Heart right ventricle (tissue), 16 donors: ENCODE measurements around the gene RHBDD2. TPM values are rescaled to one million over a fixed set of nuclear protein-coding genes. Genes with fewer than 3 reads are reported as not detected.
"Not testable (repeated sequence)": the region's sequence is repeated elsewhere in the genome, so short reads cannot be mapped to it uniquely, and the experiment has no call there.

Experiments used
- ATAC-seq, 8 donors: fragments of 200-7000 bp; cut with Tn5 transposase; one replicate each; pipeline ENCODE4 v1.9.1; 2020; ENCODE audit warnings: mild to moderate bottlenecking in 8 of 8, moderate library complexity in 8 of 8, moderate number of reproducible peaks in 1 of 8
- DNase-seq, 2 donors: peaks; one replicate each; pipeline ENCODE4 v3.0.0-alpha.2; 2020
- H3K27ac ChIP-seq, 10 donors: fragments of 200-600 bp; sonication (generic) in 2 of 10; one replicate each; pipeline versions ENCODE4 v1.5.0 to v1.8.0; 2020 to 2022; ENCODE audit warnings: mild to moderate bottlenecking in 3 of 10
- H3K27me3 ChIP-seq, 7 donors: fragments of 200-600 bp; one replicate each; pipeline ENCODE4 v1.8.0; 2021 to 2022; ENCODE audit warnings: mild to moderate bottlenecking in 2 of 7
- H3K36me3 ChIP-seq, 9 donors: fragments of 200-600 bp; sonication (generic) in 1 of 9; one replicate each; pipeline versions ENCODE4 v1.5.0 to v1.8.0; 2020 to 2022; ENCODE audit warnings: mild to moderate bottlenecking in 2 of 9
- H3K4me1 ChIP-seq, 9 donors: fragments of 200-600 bp; sonication (generic) in 1 of 9; one replicate each; pipeline versions ENCODE4 v1.5.0 to v1.8.0; 2020 to 2022; ENCODE audit warnings: mild to moderate bottlenecking in 4 of 9
- H3K4me3 ChIP-seq, 10 donors: fragments of 200-600 bp; sonication (generic) in 2 of 10; one replicate each; pipeline versions ENCODE4 v1.5.0 to v1.8.0; 2020 to 2022; ENCODE audit warnings: mild to moderate bottlenecking in 7 of 10, moderate library complexity in 2 of 10
- H3K9me3 ChIP-seq, 11 donors: fragments of 200-600 bp in 10 of 11; sonication (generic) in 2 of 11; one replicate each; pipeline versions ENCODE4 v1.5.0 to v1.8.0; 2013 to 2022; ENCODE audit warnings: mild to moderate bottlenecking in 2 of 11, control low read depth in 1 of 11, moderate library complexity in 1 of 11
- WGBS, 2 donors: extraction: QIAGEN DNeasy Blood & Tissue Kit; methylation state at CpG; one replicate each; pipeline ENCODE4 v1.1.7; 2013; ENCODE audit warnings: inconsistent platforms in 1 of 2; 5-methylcytosine and 5-hydroxymethylcytosine counted together
- intact Hi-C, 10 donors: fragments of 100-400 bp; cut with DNase I; formaldehyde crosslinking; loops; one replicate each; pipeline versions ENCODE4 v1.11.1 to v1.14.2; 2022
- polyA plus RNA-seq, 2 donors: library from polyadenylated mRNA; stranded (reverse); fragments of 200-250 nt; gene quantifications; one replicate each; pipeline ENCODE4 v1.2.3, GENCODE V29; 2013
- total RNA-seq, 10 donors: library from RNA; stranded (reverse); fragmentation: NEBNext Ultra II Directional in 3 of 10; extraction: Animal tissue kit (Norgen Biotek cat#: 25700) in 3 of 10; gene quantifications; one replicate each; pipeline versions ENCODE4 v1.2.1 to v1.2.4, GENCODE V29; 2021 to 2023
- TF ChIP-seq, protein P1 (sequence below), 9 donors: fragments of 200-600 bp; sonication (generic) in 2 of 9; IDR thresholded peaks; one replicate each; pipeline versions ENCODE4 v1.5.0 to v1.8.0; 2021 to 2022; ENCODE audit warnings: antibody characterized with exemption in 9 of 9, mild to moderate bottlenecking in 5 of 9, moderate library complexity in 1 of 9
- donor health status: Arrhythmogenic right ventricular cardiomyopathy.
- donor health status: ischemic (EF 13 %, LVEDD 7.1; RV severe dilation, severe dysfunction).
- donor health status: healthy with polysubstance abuse.
- donor health status: DM: no; HTN: yes; CAD: no.
- donor health status: DM: no; HTN: no; CAD: no.
- donor health status: ischemic (EF 25% LVEDD 6.9; RV normal size, moderate dysfunction).
- donor health status: ischemic (EF 25% LVEDD 5.7; RV mildly dilated, moderate dysfunction).
- donor health status: healthy.
- donor health status: DM: yes; HTN: yes; CAD: no.
- donor health status: Ischemic cardiomyopathy.
- donor health status: ischemic (EF 35%, LVEDD 5.7; RV mildly dilated, moderate dysfunction).
- donor health status: nonischemic (EF 11% LVEDD 7.7; RV severe dilation, severe dysfunction).
- donor health status: DM: yes; HTN: yes; CAD: no.
- donor health status: PGD.
- donor health status: ischemic (EF 29% LVEDD 5.4; RV normal size, mild dysfunction).
- donor health status: nonischemic (EF 23%, LVEDD 6.1; RV moderate dilation, normal function).

Gene RHBDD2
- total and polyA plus RNA-seq, 12 donors, result 20.8 to 48.1 (median 28.8) TPM

DNA sequence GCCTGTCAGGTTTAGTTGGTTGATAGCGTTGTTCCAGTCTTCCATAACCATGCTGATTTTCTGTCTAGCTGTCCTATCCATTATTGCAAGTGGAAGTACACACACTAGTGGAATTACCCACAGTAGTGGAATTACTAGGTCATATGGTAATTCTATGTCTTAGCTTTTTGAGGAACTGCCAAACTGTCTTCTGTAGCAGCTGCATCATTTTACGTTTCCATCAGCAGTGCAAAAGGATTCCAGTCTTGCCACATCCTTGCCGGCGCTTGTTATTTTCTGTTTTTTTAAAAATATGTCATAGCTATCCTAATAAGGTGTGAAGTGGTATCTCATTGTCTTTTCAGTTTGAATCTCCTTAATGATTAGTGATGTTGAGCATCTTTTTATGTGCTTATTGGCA, 17.2 kb upstream of the RHBDD2 start:
- DNase-seq (no peak), ATAC-seq (peak in 7 of 8 donors; percentile 48 to 79 (median 69))
- no peaks in the 10 kb centered on the region for H3K36me3 ChIP-seq
- H3K4me1 ChIP-seq, result peaks cover 0 to 35% (median 5%) of the 10 kb centered on the region in 9 donors
- 58 to 68% methylated on average over 4 of the region's 4 CpGs for WGBS, 2 donors
- peak overlapping the region in 5 of 10 donors; percentile 43 to 76 (median 64) for H3K27ac ChIP-seq
- TF ChIP-seq, protein P1, sequence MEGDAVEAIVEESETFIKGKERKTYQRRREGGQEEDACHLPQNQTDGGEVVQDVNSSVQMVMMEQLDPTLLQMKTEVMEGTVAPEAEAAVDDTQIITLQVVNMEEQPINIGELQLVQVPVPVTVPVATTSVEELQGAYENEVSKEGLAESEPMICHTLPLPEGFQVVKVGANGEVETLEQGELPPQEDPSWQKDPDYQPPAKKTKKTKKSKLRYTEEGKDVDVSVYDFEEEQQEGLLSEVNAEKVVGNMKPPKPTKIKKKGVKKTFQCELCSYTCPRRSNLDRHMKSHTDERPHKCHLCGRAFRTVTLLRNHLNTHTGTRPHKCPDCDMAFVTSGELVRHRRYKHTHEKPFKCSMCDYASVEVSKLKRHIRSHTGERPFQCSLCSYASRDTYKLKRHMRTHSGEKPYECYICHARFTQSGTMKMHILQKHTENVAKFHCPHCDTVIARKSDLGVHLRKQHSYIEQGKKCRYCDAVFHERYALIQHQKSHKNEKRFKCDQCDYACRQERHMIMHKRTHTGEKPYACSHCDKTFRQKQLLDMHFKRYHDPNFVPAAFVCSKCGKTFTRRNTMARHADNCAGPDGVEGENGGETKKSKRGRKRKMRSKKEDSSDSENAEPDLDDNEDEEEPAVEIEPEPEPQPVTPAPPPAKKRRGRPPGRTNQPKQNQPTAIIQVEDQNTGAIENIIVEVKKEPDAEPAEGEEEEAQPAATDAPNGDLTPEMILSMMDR (IDR thresholded peaks at IDR 0.05), result no peak
- no peaks in the 10 kb centered on the region for H3K27me3 ChIP-seq
- no peaks in the 10 kb centered on the region for H3K9me3 ChIP-seq
- intact Hi-C loops, result no loop called here
- H3K4me3 ChIP-seq, result no peak overlapping the region

DNA sequence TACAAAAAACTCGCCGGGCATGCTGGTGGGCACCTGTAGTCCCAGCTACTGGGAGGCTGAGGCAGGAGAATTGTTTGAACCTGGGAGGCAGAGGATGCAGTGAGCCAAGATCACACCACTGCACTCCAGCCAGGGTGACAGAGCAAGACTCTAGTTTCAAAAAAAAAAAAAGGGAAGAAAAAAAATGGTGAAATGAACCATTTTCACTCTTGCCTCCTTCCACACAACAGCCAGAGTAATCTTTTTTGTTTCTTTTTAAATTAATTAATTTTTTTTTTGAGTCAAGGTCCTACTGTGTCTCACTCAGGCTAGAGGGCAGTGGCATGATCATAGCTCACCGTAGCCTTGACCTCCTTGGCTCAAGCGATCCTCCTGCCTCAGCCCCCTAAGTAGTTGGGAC, 14.6 kb upstream of the RHBDD2 start:
- not testable (repeated sequence) for H3K27ac ChIP-seq, H3K27me3 ChIP-seq, ATAC-seq, H3K36me3 ChIP-seq, H3K4me3 ChIP-seq, H3K9me3 ChIP-seq, DNase-seq
- 89 to 92% methylated on average over 4 of the region's 4 CpGs for WGBS, 2 donors
- intact Hi-C loops, result loop anchor here in 1 of 10 donors (2.0 kb wide), 1 partner anchor 157 kb away; no protein-coding TSS in a partner anchor
- H3K4me1 ChIP-seq, result peaks cover 0 to 32% (median 6%) of the 10 kb centered on the region in 9 donors

DNA sequence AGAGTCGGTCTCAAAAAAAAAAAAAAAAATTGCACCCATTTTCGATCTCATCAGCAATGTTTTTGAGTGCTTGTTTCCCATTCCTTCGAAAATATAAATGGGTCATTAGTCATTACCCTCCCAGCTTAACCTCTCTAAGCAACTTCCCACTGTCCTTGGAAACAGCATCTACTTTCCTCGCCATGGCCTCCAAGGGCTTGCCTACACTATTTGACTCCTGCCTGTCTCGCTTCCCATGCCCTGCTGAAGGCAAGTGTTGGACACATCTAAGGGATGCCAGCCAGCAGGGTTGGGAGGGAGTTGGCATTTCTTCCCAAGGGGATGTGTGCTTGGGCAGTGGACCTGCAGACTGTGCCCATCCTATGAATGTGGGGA, 12.7 kb upstream of the RHBDD2 start:
- intact Hi-C loops, result loop anchor here in 9 of 10 donors (1.0 to 5.0 kb wide), 4 partner anchors 151 to 156 kb away; no protein-coding TSS in a partner anchor
- WGBS, 2 donors, result 47 to 49% methylated on average over 5 of the region's 5 CpGs
- peaks cover 0 to 26% (median 6%) of the 10 kb centered on the region in 9 donors for H3K4me1 ChIP-seq

DNA sequence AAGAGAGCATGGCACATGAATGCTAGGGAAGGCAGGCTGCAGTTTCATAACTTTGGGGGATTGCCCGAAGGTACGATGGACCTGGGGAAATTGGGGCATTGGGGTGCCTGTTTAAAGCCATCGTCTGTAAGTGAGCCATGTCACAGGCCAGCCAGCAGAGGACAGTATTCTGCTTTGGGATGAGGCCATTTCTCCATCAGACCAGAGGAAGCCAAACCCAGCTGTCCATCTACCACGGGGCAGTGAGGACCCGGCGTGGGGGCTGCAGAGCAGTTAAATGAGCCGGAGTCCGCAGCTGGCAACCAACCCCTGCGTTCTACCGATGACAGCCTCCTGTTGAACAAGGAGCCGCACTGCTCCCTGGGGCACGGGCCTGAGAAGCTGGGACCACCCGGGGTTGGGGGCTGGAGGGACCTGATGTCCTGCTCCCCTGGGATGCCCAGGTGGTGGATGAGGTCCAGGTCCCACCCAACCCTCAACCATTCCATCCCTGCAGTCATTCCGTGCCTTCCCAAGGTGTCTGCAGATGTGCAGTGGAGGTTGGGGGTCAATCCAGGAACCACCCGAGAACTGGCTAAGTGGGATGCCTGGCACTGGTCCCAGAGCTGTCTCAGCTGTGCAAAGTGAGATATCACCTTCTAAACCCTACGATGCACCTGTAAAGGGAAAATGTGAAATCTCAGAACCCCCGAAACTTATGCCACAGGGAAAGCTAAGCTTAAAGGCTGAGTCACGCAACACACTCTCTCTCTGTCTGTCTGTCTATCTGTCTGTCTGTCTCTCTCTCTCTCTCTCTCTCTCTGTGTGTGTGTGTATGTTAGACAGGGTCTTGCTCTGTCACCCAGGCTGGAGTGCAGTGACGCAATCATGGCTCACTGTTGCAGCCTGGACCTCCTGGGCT, 12.1 kb upstream of the RHBDD2 start:
- H3K4me3 ChIP-seq, result no peak overlapping the region
- whole genome bisulfite sequencing, 2 donors, result 35 to 37% methylated on average over 19 of the region's 19 CpGs
- no peaks in the 10 kb centered on the region for H3K27me3 ChIP-seq
- ATAC-seq (peak; percentile 70 to 93 (median 89)), DNase-seq (peak; percentile 30 to 49)
- no peak overlapping the region for H3K27ac ChIP-seq
- no peaks in the 10 kb centered on the region for H3K36me3 ChIP-seq
- intact Hi-C loops, result loop anchor here in 9 of 10 donors (1.0 to 5.0 kb wide), 4 partner anchors 151 to 156 kb away; no protein-coding TSS in a partner anchor
- no peaks in the 10 kb centered on the region for H3K9me3 ChIP-seq
- peaks cover 0 to 25% (median 6%) of the 10 kb centered on the region in 9 donors for H3K4me1 ChIP-seq
- TF ChIP-seq, protein P1 (IDR thresholded peaks at IDR 0.05), result peak; percentile 80 to 97 (median 91)

More for the DNA sequence above, 12.7 kb upstream of the RHBDD2 start:
- DNase-seq (no peak), ATAC-seq (peak in 6 of 8 donors; percentile 15 to 50 (median 30))
- H3K36me3 ChIP-seq, result no peaks in the 10 kb centered on the region
- H3K4me3 ChIP-seq, result no peak overlapping the region
- H3K9me3 ChIP-seq, result no peaks in the 10 kb centered on the region
- TF ChIP-seq, protein P1 (IDR thresholded peaks at IDR 0.05), result no peak
- H3K27ac ChIP-seq, result no peak overlapping the region
- H3K27me3 ChIP-seq, result no peaks in the 10 kb centered on the region
